IMR-90 (cell line): ENCODE results near the gene DMAC2. TPM values are rescaled to one million over a fixed set of nuclear protein-coding genes. Genes with fewer than 3 reads are reported as not detected.

Experiments used
- ATAC-seq: fragments of 200-7000 bp; cut with Tn5 transposase; 2 replicates; pipeline ENCODE4 v1.9.1; 2020; ENCODE audit warnings: low read depth, mild to moderate bottlenecking, moderate library complexity
- BruUV-seq: library from RNA; stranded (reverse); fragments of 400-500 nt; replicated peaks from 2 replicates; lab custom pipeline; 2021; lab: Mats Ljungman, UMichigan
- CTCF ChIA-PET: fragments of 300-600 bp; formaldehyde crosslinking; extraction: SDS; loops from one replicate; lab custom pipeline; 2021; ENCODE audit warnings: antibody characterized with exemption; lab: Yijun Ruan, JAX
- POLR2A ChIA-PET: fragments of 300-600 bp; sonication (Branson Sonifier 250); formaldehyde crosslinking; loops from one replicate; lab custom pipeline; 2022; ENCODE audit warnings: antibody characterized with exemption; ENCODE audit not compliant: unreplicated experiment; lab: Charles Lee
- DNase-seq: peaks from one replicate; pipeline ENCODE4 v3.0.0; 2013
- H2AFZ ChIP-seq: replicated peaks from 2 replicates; pipeline ENCODE3; 2013; ENCODE audit warnings: low read length, mild to moderate bottlenecking; ENCODE audit not compliant: poor library complexity
- H2AK5ac ChIP-seq: 2 replicates; pipeline ENCODE4 v1.6.1; 2013; ENCODE audit warnings: low read depth, low read length, inconsistent platforms
- H2AK9ac ChIP-seq: replicated peaks from 2 replicates; pipeline ENCODE3; 2013; ENCODE audit warnings: mild to moderate bottlenecking, low read depth, low read length, moderate library complexity; ENCODE audit not compliant: poor library complexity
- H2BK120ac ChIP-seq: 2 replicates; pipeline ENCODE4 v1.6.1; 2013; ENCODE audit warnings: low read depth, low read length, inconsistent platforms
- H2BK15ac ChIP-seq: 3 replicates; pipeline ENCODE4 v1.6.1; 2013; ENCODE audit warnings: low read depth, low read length, inconsistent platforms
- H2BK20ac ChIP-seq: 2 replicates; pipeline ENCODE4 v1.6.1; 2013; ENCODE audit warnings: low read depth, mild to moderate bottlenecking, inconsistent platforms, low read length, moderate library complexity
- H2BK5ac ChIP-seq: 2 replicates; pipeline ENCODE4 v1.6.1; 2013; ENCODE audit warnings: mild to moderate bottlenecking, low read depth, low read length, inconsistent platforms; ENCODE audit not compliant: poor library complexity, severe bottlenecking
- H3K14ac ChIP-seq: replicated peaks from 2 replicates; pipeline ENCODE4 v1.6.1; 2013; ENCODE audit warnings: low read depth, low read length, inconsistent platforms
- H3K18ac ChIP-seq: 2 replicates; pipeline ENCODE4 v1.6.1; 2013; ENCODE audit warnings: low read depth, low read length, control low read depth
- H3K23ac ChIP-seq: 2 replicates; pipeline ENCODE4 v1.6.1; 2013; ENCODE audit warnings: low read depth, low read length, inconsistent platforms
- H3K27ac ChIP-seq: 2 replicates; pipeline ENCODE4 v1.5.1; 2013; ENCODE audit warnings: mild to moderate bottlenecking, control low read depth, low read length; ENCODE audit not compliant: insufficient read depth
- H3K27me3 ChIP-seq: 2 replicates; pipeline ENCODE4 v1.6.1; 2013; ENCODE audit warnings: low read length; ENCODE audit not compliant: control insufficient read depth, insufficient read depth
- H3K36me3 ChIP-seq: 2 replicates; pipeline ENCODE4 v1.6.1; 2013; ENCODE audit warnings: low read length, mixed read lengths; ENCODE audit not compliant: control insufficient read depth, insufficient read depth
- H3K4ac ChIP-seq: 2 replicates; pipeline ENCODE4 v1.6.1; 2013; ENCODE audit warnings: low read depth, low read length, inconsistent platforms
- H3K4me1 ChIP-seq: 2 replicates; pipeline ENCODE4 v1.6.1; 2013; ENCODE audit warnings: low read length, mixed read lengths; ENCODE audit not compliant: control insufficient read depth, insufficient read depth
- H3K4me2 ChIP-seq: 2 replicates; pipeline ENCODE4 v1.6.1; 2013; ENCODE audit warnings: low read depth, mild to moderate bottlenecking, control low read depth, low read length, moderate library complexity
- H3K4me3 ChIP-seq: 2 replicates; pipeline ENCODE4 v1.5.1; 2013; ENCODE audit warnings: low read depth, mild to moderate bottlenecking, control low read depth, low read length, moderate library complexity; ENCODE audit not compliant: insufficient read depth
- H3K56ac ChIP-seq: 2 replicates; pipeline ENCODE4 v1.6.1; 2013; ENCODE audit warnings: low read length, inconsistent platforms; ENCODE audit not compliant: insufficient read depth; ENCODE audit errors: extremely low read depth
- H3K79me1 ChIP-seq, 2 experiments: 2 replicates each; pipeline ENCODE4 v1.6.1; 2013; ENCODE audit warnings: low read length in 2 of 2, inconsistent platforms in 1 of 2, low read depth in 1 of 2
- H3K9ac ChIP-seq: 2 replicates; pipeline ENCODE4 v1.6.1; 2013; ENCODE audit warnings: low read depth, low read length, control low read depth
- H3K9me1 ChIP-seq: 2 replicates; pipeline ENCODE4 v1.6.1; 2013; ENCODE audit warnings: low read length, inconsistent platforms; ENCODE audit not compliant: insufficient read depth
- H3K9me3 ChIP-seq: 2 replicates; pipeline ENCODE4 v1.6.1; 2013; ENCODE audit warnings: low read length; ENCODE audit not compliant: control insufficient read depth, insufficient read depth
- H4K20me1 ChIP-seq: 2 replicates; pipeline ENCODE4 v1.6.1; 2013; ENCODE audit warnings: low read length, inconsistent platforms; ENCODE audit not compliant: insufficient read depth
- H4K5ac ChIP-seq: 2 replicates; pipeline ENCODE4 v1.6.1; 2013; ENCODE audit warnings: mild to moderate bottlenecking, low read depth, low read length, control low read depth
- H4K8ac ChIP-seq, 2 experiments: 2 replicates each; pipeline ENCODE4 v1.6.1; 2013; ENCODE audit warnings: low read depth in 2 of 2, low read length in 2 of 2, control low read depth in 1 of 2, inconsistent platforms in 1 of 2
- H4K91ac ChIP-seq: 2 replicates; pipeline ENCODE4 v1.6.1; 2013; ENCODE audit warnings: low read depth, low read length, inconsistent platforms; ENCODE audit not compliant: insufficient read depth
- CHD1 ChIP-seq: IDR thresholded peaks from 2 replicates; pipeline ENCODE4 v1.6.1; 2012; ENCODE audit warnings: low read depth, low read length, improper control_type of control experiment
- RCOR1 ChIP-seq: IDR thresholded peaks from 2 replicates; pipeline ENCODE4 v1.6.1; 2012; ENCODE audit warnings: mild to moderate bottlenecking, low read length, improper control_type of control experiment; ENCODE audit not compliant: insufficient replicate concordance
- WGBS, 2 experiments: methylation state at CpG; one replicate each; pipeline versions ENCODE4 v1.1.5 to v1.1.7; 2013; ENCODE audit warnings: missing lambda C conversion rate in 2 of 2; ENCODE audit not compliant: insufficient read length in 1 of 2; ENCODE audit errors: extremely low coverage in 2 of 2; 5-methylcytosine and 5-hydroxymethylcytosine counted together
- dilution Hi-C: fragments of 300-500 bp; cut with HindIII; formaldehyde crosslinking; loops from one replicate; pipeline ENCODE4 v1.14.3; 2018; ENCODE audit warnings: low sequenced_read_pairs; ENCODE audit not compliant: unreplicated experiment
- in situ Hi-C: fragments of 300-500 bp; cut with MboI; formaldehyde crosslinking; loops from 3 replicates; pipeline ENCODE4 v1.14.3; 2019; ENCODE audit warnings: low sequenced_read_pairs, inconsistent platforms, mixed read lengths
- intact Hi-C: fragments of 100-400 bp; cut with micrococcal nuclease; formaldehyde crosslinking; loops from 2 replicates; pipeline ENCODE4 v1.10.0; 2022
- polyA plus RNA-seq, 3 experiments: library from polyadenylated mRNA; depleted of rRNA; stranded (reverse); fragments of >200 nt; gene quantifications; 2 replicates each; pipeline ENCODE4 v1.2.3, GENCODE V29; 2012; ENCODE audit warnings: low replicate concordance in 1 of 3
- total RNA-seq: library from RNA; depleted of rRNA; stranded (reverse); fragments of >200 nt; gene quantifications from 2 replicates; pipeline ENCODE4 v1.2.3, GENCODE V29; 2012

Gene DMAC2
- total and polyA plus RNA-seq, 2 of the 4 experiments (the other 2 are of a cell fraction), result 52.5 to 72.2 TPM

DNA sequence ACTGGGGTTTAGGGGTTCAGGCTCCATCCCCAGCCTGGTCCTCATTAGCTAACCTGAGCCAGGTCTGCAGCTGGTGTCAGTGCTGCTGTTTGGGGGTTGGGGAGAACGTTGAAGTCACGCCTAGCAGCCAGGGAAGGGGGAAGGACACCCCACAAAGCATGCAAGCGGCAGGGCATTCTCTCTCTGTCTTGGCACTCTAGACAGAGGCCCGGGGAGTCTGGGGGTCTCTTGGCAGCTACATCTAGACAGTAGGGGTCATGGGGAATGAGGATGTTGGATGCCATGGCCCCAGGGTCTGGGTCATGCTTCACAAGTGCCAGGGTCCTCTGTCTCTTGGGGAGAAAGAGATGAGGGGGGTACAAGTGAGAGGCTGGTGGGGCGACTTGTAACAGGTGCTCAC is 5.9 kb upstream of the DMAC2 start:
- no peak overlapping the region for H3K56ac ChIP-seq
- no peak overlapping the region for H3K9ac ChIP-seq
- no peak overlapping the region for H3K4me3 ChIP-seq
- H3K9me3 ChIP-seq, result no peaks in the 10 kb centered on the region
- H2BK15ac ChIP-seq, result no peak overlapping the region
- ATAC-seq (no peak), DNase-seq (no peak)
- H2BK120ac ChIP-seq, result no peak overlapping the region
- no peak overlapping the region for H3K4me2 ChIP-seq
- H4K91ac ChIP-seq, result no peak overlapping the region
- TF ChIP-seq RCOR1 (no peak), CHD1 (no peak)
- H4K20me1 ChIP-seq, result no peaks in the 10 kb centered on the region
- H3K36me3 ChIP-seq, result no peaks in the 10 kb centered on the region
- no peak overlapping the region for H3K23ac ChIP-seq
- H3K27me3 ChIP-seq, result peaks cover 3% of the 10 kb centered on the region
- no peak overlapping the region for H2BK20ac ChIP-seq
- no peaks in the 10 kb centered on the region for H3K9me1 ChIP-seq
- no TSS peak for BruUV-seq
- in situ Hi-C loops, result no loop called here
- no peak overlapping the region for H4K5ac ChIP-seq
- no peak overlapping the region for H2BK5ac ChIP-seq
- no peak overlapping the region for H3K4ac ChIP-seq
- H3K27ac ChIP-seq, result no peak overlapping the region
- intact Hi-C loops, result no loop called here
- ChIA-PET CTCF (no interaction called here), POLR2A (no interaction called here)
- no CpG with 5 or more reads among the region's 5 CpGs for WGBS, 2 experiments
- no peak overlapping the region for H3K18ac ChIP-seq
- dilution Hi-C loops, result no loop called here
- H2AK5ac ChIP-seq, result no peak overlapping the region
- no peaks in the 10 kb centered on the region for H3K79me1 ChIP-seq
- H2AFZ ChIP-seq, result no peak overlapping the region
- no peak overlapping the region for H3K14ac ChIP-seq
- H2AK9ac ChIP-seq, result no peak overlapping the region
- no peaks in the 10 kb centered on the region for H3K4me1 ChIP-seq
- no peak overlapping the region for H4K8ac ChIP-seq
